Endothelial cell of umbilical vein (primary cell): Measurements from ENCODE around the gene LHPP.

Experiments used
- CTCF ChIP-seq, 2 donors: IDR thresholded peaks; 1 replicate in 1 of 2; 2 replicates in 1 of 2; pipeline ENCODE4 v1.5.1; 2011; ENCODE audit warnings: low read length in 2 of 2, mild to moderate bottlenecking in 2 of 2, moderate library complexity in 2 of 2, control low read depth in 1 of 2, inconsistent platforms in 1 of 2, low read depth in 1 of 2; ENCODE audit not compliant: insufficient read depth in 1 of 2; ENCODE audit errors: extremely low read depth in 1 of 2
- POLR2A ChIP-seq: IDR thresholded peaks from 2 replicates; pipeline ENCODE4 v1.6.1; 2012; ENCODE audit warnings: low read depth, mild to moderate bottlenecking, control low read depth, low read length

GRCh38 chr10:124606822-124607221 is 145.2 kb downstream of the LHPP start:
- no peak for TF ChIP-seq POLR2A
- no peak for TF ChIP-seq CTCF (IDR thresholded peaks at IDR 0.05; ENCODE audit: extremely low read depth in 1 of 2, insufficient read depth in 1 of 2, low read depth in 1 of 2, low read length in 2 of 2)
